Thymus (tissue), 14 donors: ENCODE data around the gene C6orf15. TPM values are rescaled to one million over a fixed set of nuclear protein-coding genes. Genes with fewer than 3 reads are reported as not detected.

Experiments used
- DNase-seq, 9 donors: peaks; one replicate each; pipeline ENCODE4 v3.0.0-alpha.2; 2013; ENCODE audit warnings: low spot score in 9 of 9, low read depth in 6 of 9, missing footprints in 1 of 9
- H3K27ac ChIP-seq, 2 donors: one replicate each; pipeline ENCODE4 v1.5.1; 2013; ENCODE audit warnings: control low read depth in 1 of 2, low read depth in 1 of 2, low read length in 1 of 2, mild to moderate bottlenecking in 1 of 2, moderate library complexity in 1 of 2
- H3K27me3 ChIP-seq, 2 donors: one replicate each; pipeline ENCODE4 v1.5.1; 2013; ENCODE audit warnings: low read length in 1 of 2; ENCODE audit not compliant: control insufficient read depth in 2 of 2, insufficient read depth in 1 of 2
- H3K36me3 ChIP-seq, 2 donors: one replicate each; pipeline ENCODE4 v1.5.1; 2013; ENCODE audit warnings: low read length in 1 of 2, mild to moderate bottlenecking in 1 of 2, moderate library complexity in 1 of 2; ENCODE audit not compliant: control insufficient read depth in 2 of 2, insufficient read depth in 2 of 2
- H3K4me1 ChIP-seq, 2 donors: one replicate each; pipeline ENCODE4 v1.5.1; 2013; ENCODE audit warnings: low read length in 2 of 2; ENCODE audit not compliant: control insufficient read depth in 2 of 2, insufficient read depth in 2 of 2
- H3K4me3 ChIP-seq, 2 donors: one replicate each; pipeline ENCODE4 v1.5.1; 2013; ENCODE audit warnings: low read length in 2 of 2, control low read depth in 1 of 2, mild to moderate bottlenecking in 1 of 2
- H3K9me3 ChIP-seq, 2 donors: one replicate each; pipeline ENCODE4 v1.5.1; 2013; ENCODE audit warnings: low read length in 1 of 2, mild to moderate bottlenecking in 1 of 2; ENCODE audit not compliant: control insufficient read depth in 2 of 2, insufficient read depth in 1 of 2
- WGBS: extraction: QIAGEN DNeasy Blood & Tissue Kit; methylation state at CpG from one replicate; pipeline ENCODE4 v1.1.7; 2013; 5-methylcytosine and 5-hydroxymethylcytosine counted together
- long read RNA-seq, 10 donors: transcript quantifications; one replicate each; lab custom pipeline, GENCODE V29; 2026
- polyA plus RNA-seq: library from polyadenylated mRNA; stranded (reverse); fragments of 200-250 nt; gene quantifications from one replicate; pipeline ENCODE4 v1.2.3, GENCODE V29; 2013
- total RNA-seq: library from RNA; stranded (reverse); fragments of 120-200 nt; gene quantifications from one replicate; pipeline ENCODE4 v1.2.4, GENCODE V29; 2013
- donor health status: healthy.

Gene C6orf15
- 0.38 TPM for total RNA-seq
- 24.6 TPM for polyA plus RNA-seq
- long read RNA-seq, donor 1, result 0 reads
- long read RNA-seq, donor 2, result 0 reads
- long read RNA-seq, donor 3, result 0 reads
- long read RNA-seq, donor 4, result 0 reads
- long read RNA-seq, donor 5, partial matches to known transcripts, result 0 of 3 reads
- long read RNA-seq, donor 5, other reads (novel, unspliced or antisense), result 0 of 3 reads
- long read RNA-seq, donor 6, result 0 reads
- long read RNA-seq, donor 7, result 0 reads
- long read RNA-seq, donor 8, result 0 reads
- long read RNA-seq, donor 9, result 0 reads
- long read RNA-seq, donor 10, result 0 reads

- Histone ChIP-seq H3K9me3 (no peaks in the 10 kb centered on the region), H3K4me3 (no peak within 1 kb of the TSS), H3K36me3 (no peaks in the 10 kb centered on the region), H3K27ac (no peak within 1 kb of the TSS), H3K4me1 (peaks cover 0 to 3% of the 10 kb centered on the region in 2 donors), H3K27me3 (peaks cover 0 to 58% of the 10 kb centered on the region in 2 donors)
- no peak for DNase-seq
- 97% methylated on average over 5 of the region's 5 CpGs for WGBS
Measured at GRCh38 chr6:31112478-31112877, at the start of gene C6orf15. C6orf15 (minus strand) TSS chr6:31112575; CDS start chr6:31112555, 20 bp downstream.

- no peak for DNase-seq
- peaks cover 16 to 36% of the 10 kb centered on the region in 2 donors for H3K36me3 ChIP-seq
- H3K27me3 ChIP-seq, result no peaks in the 10 kb centered on the region
- H3K4me1 ChIP-seq, result peaks cover 13 to 20% of the 10 kb centered on the region in 2 donors
- WGBS, result 98% methylated on average over 19 of the region's 19 CpGs
- H3K27ac ChIP-seq, result no peak overlapping the region
- no peaks in the 10 kb centered on the region for H3K9me3 ChIP-seq
- no peak overlapping the region for H3K4me3 ChIP-seq
Measured at GRCh38 chr6:31161216-31162126, 49.1 kb upstream of the C6orf15 start.

GRCh38 chr6:31158863-31159855 lies 46.8 kb upstream of the C6orf15 start:
- peaks cover 22 to 35% of the 10 kb centered on the region in 2 donors for H3K36me3 ChIP-seq
- no peaks in the 10 kb centered on the region for H3K27me3 ChIP-seq
- H3K4me1 ChIP-seq, result peaks cover 13 to 20% of the 10 kb centered on the region in 2 donors
- WGBS, result 28% methylated on average over 35 of the region's 35 CpGs
- peak in 4 of 9 donors; percentile 10 to 26 (median 12) for DNase-seq
- H3K9me3 ChIP-seq, result no peaks in the 10 kb centered on the region
- peak overlapping the region in 1 of 2 donors; percentile 63 for H3K27ac ChIP-seq
- peak overlapping the region; percentile 61 to 82 for H3K4me3 ChIP-seq

GRCh38 chr6:31158140-31158862 lies 45.9 kb upstream of the C6orf15 start, which contains the start of gene TCF19:
TCF19 (plus strand) TSS chr6:31158589; CDS start chr6:31159470, 881 bp downstream.
- DNase-seq, result peak; percentile 98 to 100 (median 99)
- no peaks in the 10 kb centered on the region for H3K27me3 ChIP-seq
- peaks cover 13 to 20% of the 10 kb centered on the region in 2 donors for H3K4me1 ChIP-seq
- H3K9me3 ChIP-seq, result no peaks in the 10 kb centered on the region
- H3K4me3 ChIP-seq, result peak within 1 kb of the TSS; percentile 61 to 82
- H3K36me3 ChIP-seq, result peaks cover 26 to 29% of the 10 kb centered on the region in 2 donors
- peak within 1 kb of the TSS; percentile 70 to 79 for H3K27ac ChIP-seq
- under 1% methylated on average over 65 of the region's 65 CpGs for WGBS

GRCh38 chr6:31157513-31158139 lies 45.3 kb upstream of the C6orf15 start, which contains the start of gene CCHCR1:
CCHCR1 (minus strand) TSS chr6:31157802; CDS start chr6:31157600, 202 bp downstream.
- peak within 1 kb of the TSS; percentile 70 to 79 for H3K27ac ChIP-seq

GRCh38 chr6:31156641-31157040 lies 44.3 kb upstream of the C6orf15 start:
- Histone ChIP-seq H3K4me1 (peaks cover 13 to 20% of the 10 kb centered on the region in 2 donors), H3K27me3 (no peaks in the 10 kb centered on the region), H3K27ac (no peak overlapping the region), H3K4me3 (no peak overlapping the region), H3K36me3 (peaks cover 12 to 13% of the 10 kb centered on the region in 2 donors), H3K9me3 (no peaks in the 10 kb centered on the region)
- DNase-seq, result no peak
- WGBS, result 97% methylated on average over 7 of the region's 7 CpGs

More at GRCh38 chr6:31157513-31158139, 45.3 kb upstream of the C6orf15 start, which contains the start of gene CCHCR1:
- Histone ChIP-seq H3K36me3 (peaks cover 19 to 23% of the 10 kb centered on the region in 2 donors), H3K4me1 (peaks cover 13 to 20% of the 10 kb centered on the region in 2 donors), H3K4me3 (peak within 1 kb of the TSS; percentile 61 to 82), H3K27me3 (no peaks in the 10 kb centered on the region), H3K9me3 (no peaks in the 10 kb centered on the region)
- DNase-seq, result no peak
- 18% methylated on average over 14 of the region's 14 CpGs for WGBS

- Histone ChIP-seq H3K27me3 (no peaks in the 10 kb centered on the region), H3K4me1 (peaks cover 8 to 16% of the 10 kb centered on the region in 2 donors), H3K36me3 (peaks cover 19 to 23% of the 10 kb centered on the region in 2 donors), H3K27ac (no peak overlapping the region), H3K4me3 (no peak overlapping the region), H3K9me3 (no peaks in the 10 kb centered on the region)
- WGBS, result 89% methylated on average over 15 of the region's 15 CpGs
- no peak for DNase-seq
Measured at GRCh38 chr6:31154436-31154835, 42.1 kb upstream of the C6orf15 start.
